Skeletal muscle tissue (tissue), 5 donors: ENCODE data around the gene G2E3. TPM values are rescaled to one million over a fixed set of nuclear protein-coding genes. Genes with fewer than 3 reads are reported as not detected.

Source experiments
- H3K27ac ChIP-seq: one replicate; pipeline ENCODE4 v1.7.0; 2013; ENCODE audit warnings: mild to moderate bottlenecking, low read depth, low read length, inconsistent platforms
- H3K27me3 ChIP-seq, 3 donors: one replicate each; pipeline ENCODE4 v1.7.0; 2013; ENCODE audit warnings: low read length in 3 of 3; ENCODE audit not compliant: control insufficient read depth in 3 of 3, insufficient read depth in 3 of 3
- H3K36me3 ChIP-seq, 3 donors: one replicate each; pipeline ENCODE4 v1.7.0; 2013; ENCODE audit warnings: low read length in 3 of 3; ENCODE audit not compliant: control insufficient read depth in 3 of 3, insufficient read depth in 3 of 3
- H3K4me1 ChIP-seq, 3 donors: one replicate each; pipeline ENCODE4 v1.7.0; 2013; ENCODE audit warnings: low read length in 3 of 3, mild to moderate bottlenecking in 3 of 3; ENCODE audit not compliant: control insufficient read depth in 3 of 3, insufficient read depth in 3 of 3
- H3K4me3 ChIP-seq, 3 donors: one replicate each; pipeline ENCODE4 v1.7.0; 2013; ENCODE audit warnings: low read length in 3 of 3
- H3K9ac ChIP-seq, 3 donors: one replicate each; pipeline ENCODE4 v1.7.0; 2013; ENCODE audit warnings: low read length in 3 of 3, mild to moderate bottlenecking in 3 of 3, moderate library complexity in 2 of 3, low read depth in 1 of 3
- H3K9me3 ChIP-seq, 3 donors: one replicate each; pipeline ENCODE4 v1.7.0; 2013; ENCODE audit warnings: low read length in 3 of 3; ENCODE audit not compliant: control insufficient read depth in 3 of 3
- small RNA-seq: library from RNA; depleted of rRNA; stranded (forward); fragments of <200 nt; gene quantifications from one replicate; pipeline ENCODE3, GENCODE V24; 2014
- total RNA-seq: library from RNA; depleted of rRNA; stranded (reverse); fragments of >200 nt; gene quantifications from one replicate; pipeline ENCODE4 v1.2.3, GENCODE V29; 2014
- donor health status: Osteomylitis.

The G2E3 gene
- total RNA-seq, 1 donor from 2014 or later: 9.9 TPM

- Histone ChIP-seq H3K4me1 (no peaks in the 10 kb centered on the region), H3K9ac (no peak overlapping the region), H3K27ac (no peak overlapping the region), H3K9me3 (no peaks in the 10 kb centered on the region), H3K27me3 (no peaks in the 10 kb centered on the region), H3K4me3 (no peak overlapping the region), H3K36me3 (peaks cover 9 to 40% (median 30%) of the 10 kb centered on the region in 3 donors)
Measured at GRCh38 chr14:30658645-30659044, 99.7 kb downstream of the G2E3 start.

GRCh38 chr14:30669594-30669993 lies 110.6 kb downstream of the G2E3 start:
- Histone ChIP-seq H3K27me3 (no peaks in the 10 kb centered on the region), H3K4me1 (no peaks in the 10 kb centered on the region), H3K9ac (no peak overlapping the region), H3K36me3 (peaks cover 0 to 6% (median 6%) of the 10 kb centered on the region in 3 donors), H3K27ac (no peak overlapping the region), H3K4me3 (no peak overlapping the region), H3K9me3 (no peaks in the 10 kb centered on the region)

Small RNAs within 50 kb of the gene (small RNA-seq; reads per million reads assigned to genes)
- not detected for gene RF02271

Other genes starting within 250 kb of the G2E3 start
- gene SCFD1, start 63.2 kb downstream of the G2E3 start, total RNA-seq: 111 TPM